ENCODE results near the gene TYW1B.
"Not testable (repeated sequence)": the region's sequence is repeated elsewhere in the genome, so short reads cannot be mapped to it uniquely, and the experiment has no call there.

- TF ChIP-seq CTCF (IDR thresholded peaks at IDR 0.05; ENCODE audit: low read depth, low read length, poor library complexity, severe bottlenecking); EZH2phosphoT487 (IDR thresholded peaks at IDR 0.05; ENCODE audit: borderline replicate concordance, low read length): not testable (repeated sequence)
These were observed 83.6 kb downstream of the TYW1B start for GRCh38 chr7:72744244-72744926.
